ENCODE results near the gene AGTR2. TPM values are rescaled to one million over a fixed set of nuclear protein-coding genes. Genes with fewer than 3 reads are reported as not detected.
A peak's percentile ranks its signal among the peaks of the same experiment; 100 is the strongest.

The AGTR2 gene
- total RNA-seq, 1 experiment from 2014 or later: not detected

- Histone ChIP-seq H3K79me2 (ENCODE audit: insufficient read depth, low read length) (no peaks in the 10 kb centered on the region), H3K4me3 (replicated peaks in 1 of 2; ENCODE audit: low read depth in 1 of 2, low read length in 2 of 2) (no peak overlapping the region), H3K27me3 (ENCODE audit: insufficient read depth, low read length) (no peaks in the 10 kb centered on the region), H3K9me3 (ENCODE audit: control insufficient read depth in 1 of 2, insufficient read depth in 1 of 2, low read depth in 1 of 2, low read length in 2 of 2) (no peaks in the 10 kb centered on the region), H3K4me2 (ENCODE audit: low read length) (no peak overlapping the region), H3K27ac (ENCODE audit: low read depth, low read length) (no peak overlapping the region), H3K9ac (ENCODE audit: low read length) (no peak overlapping the region), H3K4me1 (ENCODE audit: control insufficient read depth in 1 of 2, insufficient read depth in 2 of 2, low read length in 2 of 2) (no peaks in the 10 kb centered on the region), H2AFZ (ENCODE audit: low read depth, low read length, poor library complexity, severe bottlenecking) (no peak overlapping the region), H3K9me2 (ENCODE audit: insufficient read depth) (no peaks in the 10 kb centered on the region), H4K20me1 (ENCODE audit: insufficient read depth) (no peaks in the 10 kb centered on the region), H3K36me3 (ENCODE audit: control insufficient read depth in 1 of 2, insufficient read depth in 2 of 2, low read length in 2 of 2) (no peaks in the 10 kb centered on the region)
- ChIA-PET CTCF (interaction anchor here (0.8 kb wide), 1 partner anchor 210 kb away, joined by 3 read pairs; no protein-coding TSS in a partner anchor), POLR2A (no interaction called here), RAD21 (ENCODE audit: low non-redundant PET in 1 of 2, low total read pairs in 2 of 2, uncharacterized antibody in 2 of 2, unreplicated experiment in 2 of 2) (no interaction called here)
- intact Hi-C loops (cut with micrococcal nuclease): no loop called here
- DNase-seq (ENCODE audit: low read depth, low spot score): no peak
- TF ChIP-seq TCF7L2 (IDR thresholded peaks at IDR 0.05; ENCODE audit: borderline replicate concordance, extremely low read depth, insufficient read depth, insufficient read length): no peak
- TF ChIP-seq FOSL1 (IDR thresholded peaks at IDR 0.05; ENCODE audit: low read depth): no peak
- no peak for TF ChIP-seq ZFX (IDR thresholded peaks at IDR 0.05)
- TF ChIP-seq EZH2phosphoT487 (IDR thresholded peaks at IDR 0.05; ENCODE audit: borderline replicate concordance): no peak
- no peak for TF ChIP-seq ZNF274 (IDR thresholded peaks at IDR 0.05; ENCODE audit: low read depth, low read length)
- no peak for TF ChIP-seq SRF (IDR thresholded peaks at IDR 0.05; ENCODE audit: low read depth)
- TF ChIP-seq CEBPB (IDR thresholded peaks at IDR 0.05; ENCODE audit: low read depth): no peak
- TF ChIP-seq EZH2 (IDR thresholded peaks at IDR 0.05): no peak
- TF ChIP-seq YY1 (IDR thresholded peaks at IDR 0.05; ENCODE audit: extremely low read depth, insufficient replicate concordance, low read depth, low read length): no peak
- no peak for ATAC-seq
- BruUV-seq (replicated peaks): no TSS peak
These were observed 28.3 kb downstream of the AGTR2 start for GRCh38 chrX:116198810-116199209.

- Histone ChIP-seq H3K27me3 (ENCODE audit: insufficient read depth, low read length) (no peaks in the 10 kb centered on the region), H2AFZ (ENCODE audit: low read depth, low read length, poor library complexity, severe bottlenecking) (peak overlapping the region; percentile 54), H3K27ac (ENCODE audit: low read depth, low read length) (no peak overlapping the region), H3K4me1 (ENCODE audit: control insufficient read depth in 1 of 2, insufficient read depth in 2 of 2, low read length in 2 of 2) (no peaks in the 10 kb centered on the region), H3K79me2 (ENCODE audit: insufficient read depth, low read length) (no peaks in the 10 kb centered on the region), H3K9me2 (ENCODE audit: insufficient read depth) (no peaks in the 10 kb centered on the region), H3K9ac (ENCODE audit: low read length) (no peak overlapping the region), H4K20me1 (ENCODE audit: insufficient read depth) (no peaks in the 10 kb centered on the region), H3K9me3 (ENCODE audit: control insufficient read depth in 1 of 2, insufficient read depth in 1 of 2, low read depth in 1 of 2, low read length in 2 of 2) (no peaks in the 10 kb centered on the region), H3K4me3 (replicated peaks in 1 of 2; ENCODE audit: low read depth in 1 of 2, low read length in 2 of 2) (no peak overlapping the region), H3K36me3 (ENCODE audit: control insufficient read depth in 1 of 2, insufficient read depth in 2 of 2, low read length in 2 of 2) (no peaks in the 10 kb centered on the region), H3K4me2 (ENCODE audit: low read length) (no peak overlapping the region)
- no TSS peak for BruUV-seq (replicated peaks)
- intact Hi-C loops (cut with micrococcal nuclease): loop anchor here (5.0 kb wide), 1 partner anchor 1782 kb away; no protein-coding TSS in a partner anchor
- DNase-seq (ENCODE audit: low read depth, low spot score) (peak; percentile 7), ATAC-seq (no peak; the same call in 1 of the 2 replicates)
- CTCF ChIA-PET: interaction anchor here (0.8 to 1.4 kb wide), 2 partner anchors 9 to 248 kb away, joined by 3 read pairs; no protein-coding TSS in a partner anchor
- POLR2A ChIA-PET: no interaction called here
- RAD21 ChIA-PET (ENCODE audit: low non-redundant PET in 1 of 2, low total read pairs in 2 of 2, uncharacterized antibody in 2 of 2, unreplicated experiment in 2 of 2): no interaction called here
- peak; percentile 71 for TF ChIP-seq RAD21 (IDR thresholded peaks at IDR 0.05; ENCODE audit: low read depth)
- no peak for TF ChIP-seq REST (IDR thresholded peaks at IDR 0.05; ENCODE audit: low read depth)
- TF ChIP-seq, protein P1, sequence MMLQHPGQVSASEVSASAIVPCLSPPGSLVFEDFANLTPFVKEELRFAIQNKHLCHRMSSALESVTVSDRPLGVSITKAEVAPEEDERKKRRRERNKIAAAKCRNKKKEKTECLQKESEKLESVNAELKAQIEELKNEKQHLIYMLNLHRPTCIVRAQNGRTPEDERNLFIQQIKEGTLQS (IDR thresholded peaks at IDR 0.05): no peak
- peak; percentile 35 to 64 (median 45); a peak in 5 of 6 replicates for TF ChIP-seq CTCF (IDR thresholded peaks at IDR 0.05 in 2 of 3, conservative IDR thresholded peaks at IDR 0.05 in 1 of 3; ENCODE audit: borderline replicate concordance in 1 of 3, insufficient read depth in 1 of 3, low read depth in 2 of 3, low read length in 2 of 3)
- no peak for TF ChIP-seq ELF1 (IDR thresholded peaks at IDR 0.05; ENCODE audit: borderline replicate concordance, low read depth)
- TF ChIP-seq POLR2AphosphoS5 (IDR thresholded peaks at IDR 0.05; ENCODE audit: low read depth, low read length): no peak
These were observed 34.4 kb downstream of the AGTR2 start for GRCh38 chrX:116204932-116205331.

Data from HCT116 (cell line).